Fibroblast of lung (primary cell): ENCODE measurements around the gene GNAT1. TPM values are rescaled to one million over a fixed set of nuclear protein-coding genes. Genes with fewer than 3 reads are reported as not detected.

Experiments used
- DNase-seq, 2 donors: peaks; one replicate each; pipeline versions ENCODE4 v3.0.0 to v3.0.0-alpha.2; 2010; ENCODE audit warnings: low read depth in 2 of 2
- H2AFZ ChIP-seq: 2 replicates; pipeline ENCODE4 v1.5.1; 2012; ENCODE audit warnings: low read length, control low read depth, inconsistent platforms
- H3K27ac ChIP-seq: 2 replicates; pipeline ENCODE4 v1.5.1; 2011; ENCODE audit warnings: low read length, control low read depth; ENCODE audit not compliant: insufficient read depth
- H3K27me3 ChIP-seq: 2 replicates; pipeline ENCODE4 v1.5.1; 2011; ENCODE audit warnings: mild to moderate bottlenecking, low read length; ENCODE audit not compliant: control insufficient read depth, insufficient read depth
- H3K36me3 ChIP-seq: 2 replicates; pipeline ENCODE4 v1.5.1; 2011; ENCODE audit warnings: low read length; ENCODE audit not compliant: control insufficient read depth, insufficient read depth
- H3K4me1 ChIP-seq: 2 replicates; pipeline ENCODE4 v1.5.1; 2011; ENCODE audit warnings: low read length; ENCODE audit not compliant: control insufficient read depth, insufficient read depth; ENCODE audit errors: extremely low read depth
- H3K4me2 ChIP-seq: 2 replicates; pipeline ENCODE4 v1.5.1; 2011; ENCODE audit warnings: low read length, control low read depth; ENCODE audit not compliant: insufficient read depth; ENCODE audit errors: extremely low read depth
- H3K4me3 ChIP-seq, 4 experiments: fragments of 200-600 bp in 1 of 4; sonication (generic) in 1 of 4; replicated peaks in 1 of 4; 2 replicates each; pipeline ENCODE4 v1.5.1; 2011 to 2016; ENCODE audit warnings: low read length in 4 of 4, low read depth in 3 of 4, mild to moderate bottlenecking in 3 of 4, control low read depth in 2 of 4, inconsistent platforms in 1 of 4, mixed read lengths in 1 of 4; ENCODE audit not compliant: insufficient read depth in 1 of 4; ENCODE audit errors: control extremely low read depth in 1 of 4
- H3K79me2 ChIP-seq: 2 replicates; pipeline ENCODE4 v1.5.1; 2012; ENCODE audit warnings: mild to moderate bottlenecking, low read length, inconsistent platforms; ENCODE audit not compliant: control insufficient read depth, insufficient read depth
- H3K9ac ChIP-seq: 2 replicates; pipeline ENCODE4 v1.5.1; 2011; ENCODE audit warnings: mild to moderate bottlenecking, low read length, control low read depth; ENCODE audit not compliant: insufficient read depth
- H3K9me3 ChIP-seq: 2 replicates; pipeline ENCODE4 v1.5.1; 2012; ENCODE audit warnings: low read depth, low read length; ENCODE audit not compliant: control insufficient read depth, insufficient read depth
- H4K20me1 ChIP-seq: 2 replicates; pipeline ENCODE4 v1.5.1; 2011; ENCODE audit warnings: low read length; ENCODE audit not compliant: control insufficient read depth, insufficient read depth; ENCODE audit errors: extremely low read depth
- EZH2 ChIP-seq: IDR thresholded peaks from 2 replicates; pipeline ENCODE4 v1.5.1; 2012; ENCODE audit warnings: low read length, control low read depth, mild to moderate bottlenecking; ENCODE audit errors: missing control alignments
- polyA plus RNA-seq, 2 donors: library from polyadenylated mRNA; depleted of rRNA in 1 of 2; stranded (reverse) in 1 of 2; unstranded in 1 of 2; fragments of >200 nt; gene quantifications; 2 replicates each; pipeline ENCODE4 v1.2.1, GENCODE V29; 2011 to 2012; ENCODE audit warnings: missing spikeins in 1 of 2
- total RNA-seq: library from RNA; depleted of rRNA; stranded (reverse); fragments of >200 nt; gene quantifications from 2 replicates; pipeline ENCODE4 v1.2.1, GENCODE V29; 2014
- TF ChIP-seq, protein P1 (sequence below), 2 donors: IDR thresholded peaks in 1 of 2; conservative IDR thresholded peaks in 1 of 2; 1 replicate in 1 of 2; 2 replicates in 1 of 2; pipeline ENCODE4 v1.5.1; 2011 to 2012; ENCODE audit warnings: low read length in 2 of 2, control low read depth in 1 of 2, inconsistent platforms in 1 of 2, low read depth in 1 of 2, mild to moderate bottlenecking in 1 of 2

Gene GNAT1
- total and polyA plus RNA-seq, 2 donors (not counting 1 experiment from before 2014, with no cell fraction given) = not detected

GRCh38 chr3:50204804-50205412, 13.5 kb downstream of the GNAT1 start, which contains the start of gene SLC38A3:
SLC38A3 (plus strand) TSS chr3:50205271; CDS start chr3:50214200, 8,929 bp downstream.
- Histone ChIP-seq H3K27ac (no peak within 1 kb of the TSS), H2AFZ (no peak within 1 kb of the TSS), H3K36me3 (no peaks in the 10 kb centered on the region), H4K20me1 (no peaks in the 10 kb centered on the region), H3K4me3 (peak within 1 kb of the TSS in 2 of 4 experiments; percentile 16 to 22), H3K4me1 (no peaks in the 10 kb centered on the region), H3K9me3 (no peaks in the 10 kb centered on the region), H3K79me2 (no peaks in the 10 kb centered on the region), H3K27me3 (peaks cover 47% of the 10 kb centered on the region), H3K4me2 (no peak within 1 kb of the TSS), H3K9ac (no peak within 1 kb of the TSS)
- no peak for DNase-seq
- TF ChIP-seq, protein P1, sequence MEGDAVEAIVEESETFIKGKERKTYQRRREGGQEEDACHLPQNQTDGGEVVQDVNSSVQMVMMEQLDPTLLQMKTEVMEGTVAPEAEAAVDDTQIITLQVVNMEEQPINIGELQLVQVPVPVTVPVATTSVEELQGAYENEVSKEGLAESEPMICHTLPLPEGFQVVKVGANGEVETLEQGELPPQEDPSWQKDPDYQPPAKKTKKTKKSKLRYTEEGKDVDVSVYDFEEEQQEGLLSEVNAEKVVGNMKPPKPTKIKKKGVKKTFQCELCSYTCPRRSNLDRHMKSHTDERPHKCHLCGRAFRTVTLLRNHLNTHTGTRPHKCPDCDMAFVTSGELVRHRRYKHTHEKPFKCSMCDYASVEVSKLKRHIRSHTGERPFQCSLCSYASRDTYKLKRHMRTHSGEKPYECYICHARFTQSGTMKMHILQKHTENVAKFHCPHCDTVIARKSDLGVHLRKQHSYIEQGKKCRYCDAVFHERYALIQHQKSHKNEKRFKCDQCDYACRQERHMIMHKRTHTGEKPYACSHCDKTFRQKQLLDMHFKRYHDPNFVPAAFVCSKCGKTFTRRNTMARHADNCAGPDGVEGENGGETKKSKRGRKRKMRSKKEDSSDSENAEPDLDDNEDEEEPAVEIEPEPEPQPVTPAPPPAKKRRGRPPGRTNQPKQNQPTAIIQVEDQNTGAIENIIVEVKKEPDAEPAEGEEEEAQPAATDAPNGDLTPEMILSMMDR (conservative IDR thresholded peaks at IDR 0.05 in 1 of 2, IDR thresholded peaks at IDR 0.05 in 1 of 2; ENCODE audit: low read depth in 1 of 2, low read length in 2 of 2) = no peak
- no peak for TF ChIP-seq EZH2

DNA sequence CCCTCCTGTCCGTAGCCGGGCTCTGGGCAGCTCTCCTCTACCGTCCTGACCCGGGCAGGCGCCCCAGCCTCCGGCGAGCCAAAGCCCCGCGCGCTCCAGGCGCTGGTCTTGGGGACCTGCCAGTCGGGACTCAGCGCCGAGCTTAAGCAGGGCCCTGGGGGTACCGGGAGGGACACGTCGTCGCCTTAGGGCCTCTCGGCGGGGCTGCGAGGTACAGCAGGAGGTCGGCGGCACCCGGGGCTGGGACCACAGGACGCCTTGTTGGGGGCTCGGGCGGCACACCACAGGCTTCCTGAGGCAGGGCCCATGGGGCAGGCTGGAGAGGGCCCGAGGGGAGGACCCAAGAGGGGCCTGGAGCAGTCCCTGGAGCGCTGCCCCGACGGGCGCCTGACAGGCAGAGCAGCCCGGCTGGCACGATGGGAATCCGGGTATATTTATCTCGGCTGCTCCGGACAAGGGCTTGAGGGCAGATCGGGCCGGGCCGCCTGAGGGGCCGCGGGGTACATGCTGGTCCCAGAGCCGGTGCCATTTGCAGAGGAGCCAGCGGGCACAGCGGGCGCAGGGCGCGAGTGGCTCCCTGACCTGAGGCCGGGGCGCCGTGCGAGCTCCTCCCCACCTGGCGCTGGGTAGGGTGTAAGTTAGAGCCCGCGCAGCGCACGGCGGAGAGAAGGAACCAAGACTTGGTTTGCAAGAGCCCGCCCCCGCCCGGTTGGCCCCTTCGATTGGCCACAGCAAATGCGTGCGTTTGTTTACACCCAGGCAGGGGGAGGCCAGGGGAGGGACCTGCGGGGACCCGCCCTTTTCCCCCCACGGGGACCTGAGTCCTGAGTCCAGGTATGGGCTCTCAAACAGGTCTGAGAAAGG, 14.2 kb downstream of the GNAT1 start:
- H3K9me3 ChIP-seq = no peaks in the 10 kb centered on the region
- peak in 1 of 2 donors; percentile 27 for DNase-seq
- no peaks in the 10 kb centered on the region for H4K20me1 ChIP-seq
- no peaks in the 10 kb centered on the region for H3K79me2 ChIP-seq
- H3K36me3 ChIP-seq = no peaks in the 10 kb centered on the region
- peak overlapping the region in 2 of 4 experiments; percentile 16 to 22 for H3K4me3 ChIP-seq
- H3K27me3 ChIP-seq = peaks cover 47% of the 10 kb centered on the region
- H3K4me1 ChIP-seq = no peaks in the 10 kb centered on the region
- H3K4me2 ChIP-seq = no peak overlapping the region
- TF ChIP-seq, protein P1 (conservative IDR thresholded peaks at IDR 0.05 in 1 of 2, IDR thresholded peaks at IDR 0.05 in 1 of 2; ENCODE audit: low read depth in 1 of 2, low read length in 2 of 2) = no peak
- TF ChIP-seq EZH2 = peak; percentile 96
- H3K27ac ChIP-seq = no peak overlapping the region
- H3K9ac ChIP-seq = no peak overlapping the region
- H2AFZ ChIP-seq = no peak overlapping the region

- H3K4me2 ChIP-seq = no peak overlapping the region
- H3K27ac ChIP-seq = no peak overlapping the region
- H2AFZ ChIP-seq = no peak overlapping the region
- H3K27me3 ChIP-seq = peaks cover 32% of the 10 kb centered on the region
- H3K9ac ChIP-seq = no peak overlapping the region
- H4K20me1 ChIP-seq = no peaks in the 10 kb centered on the region
- DNase-seq = no peak
- no peak overlapping the region for H3K4me3 ChIP-seq
- no peaks in the 10 kb centered on the region for H3K9me3 ChIP-seq
- no peaks in the 10 kb centered on the region for H3K36me3 ChIP-seq
- TF ChIP-seq, protein P1 (conservative IDR thresholded peaks at IDR 0.05 in 1 of 2, IDR thresholded peaks at IDR 0.05 in 1 of 2; ENCODE audit: low read depth in 1 of 2, low read length in 2 of 2) = no peak
- no peak for TF ChIP-seq EZH2
- no peaks in the 10 kb centered on the region for H3K79me2 ChIP-seq
- no peaks in the 10 kb centered on the region for H3K4me1 ChIP-seq
Observed at GRCh38 chr3:50207359-50208042, 16.1 kb downstream of the GNAT1 start.
